Measurements from ENCODE around the gene CYP4B1.
"Not testable (repeated sequence)": the region's sequence is repeated elsewhere in the genome, so short reads cannot be mapped to it uniquely, and the experiment has no call there.

The CYP4B1 gene

GRCh38 chr1:46767649-46768282, 31.1 kb upstream of the CYP4B1 start:
- Histone ChIP-seq H3K36me3 (ENCODE audit: control insufficient read depth, low read depth, low read length) (no peaks in the 10 kb centered on the region), H3K9ac (ENCODE audit: low read length) (no peak overlapping the region), H3K4me1 (ENCODE audit: control insufficient read depth, low read depth, low read length) (no peaks in the 10 kb centered on the region), H3K27ac (ENCODE audit: low read length) (no peak overlapping the region), H3K9me3 (ENCODE audit: control insufficient read depth, low read depth, low read length) (peaks cover 12% of the 10 kb centered on the region), H3K4me3 (ENCODE audit: low read length) (no peak overlapping the region), H3K27me3 (ENCODE audit: control insufficient read depth, insufficient read depth, low read length) (no peaks in the 10 kb centered on the region)

GRCh38 chr1:46768445-46768844, 30.4 kb upstream of the CYP4B1 start:
- H3K9ac ChIP-seq (ENCODE audit: low read length): no peak overlapping the region
- no peak overlapping the region for H3K27ac ChIP-seq (ENCODE audit: low read length)
- H3K27me3 ChIP-seq (ENCODE audit: control insufficient read depth, insufficient read depth, low read length): no peaks in the 10 kb centered on the region
- H3K9me3 ChIP-seq (ENCODE audit: control insufficient read depth, low read depth, low read length): peaks cover 12% of the 10 kb centered on the region
- H3K4me3 ChIP-seq (ENCODE audit: low read length): no peak overlapping the region
- H3K4me1 ChIP-seq (ENCODE audit: control insufficient read depth, low read depth, low read length): no peaks in the 10 kb centered on the region
- no peaks in the 10 kb centered on the region for H3K36me3 ChIP-seq (ENCODE audit: control insufficient read depth, low read depth, low read length)

- Histone ChIP-seq H3K9ac (ENCODE audit: low read length) (no peak overlapping the region), H3K4me3 (ENCODE audit: low read length) (no peak overlapping the region), H3K36me3 (ENCODE audit: control insufficient read depth, low read depth, low read length) (no peaks in the 10 kb centered on the region), H3K27me3 (ENCODE audit: control insufficient read depth, insufficient read depth, low read length) (no peaks in the 10 kb centered on the region), H3K4me1 (ENCODE audit: control insufficient read depth, low read depth, low read length) (no peaks in the 10 kb centered on the region), H3K9me3 (ENCODE audit: control insufficient read depth, low read depth, low read length) (peaks cover 18% of the 10 kb centered on the region), H3K27ac (ENCODE audit: low read length) (no peak overlapping the region)
Measured at GRCh38 chr1:46769028-46769740, 29.7 kb upstream of the CYP4B1 start.

GRCh38 chr1:46770541-46770940, 28.3 kb upstream of the CYP4B1 start:
- Histone ChIP-seq H3K9ac (ENCODE audit: low read length) (no peak overlapping the region), H3K36me3 (ENCODE audit: control insufficient read depth, low read depth, low read length) (no peaks in the 10 kb centered on the region), H3K27me3 (ENCODE audit: control insufficient read depth, insufficient read depth, low read length) (no peaks in the 10 kb centered on the region), H3K4me1 (ENCODE audit: control insufficient read depth, low read depth, low read length) (no peaks in the 10 kb centered on the region), H3K4me3 (ENCODE audit: low read length) (no peak overlapping the region), H3K27ac (ENCODE audit: low read length) (no peak overlapping the region), H3K9me3 (ENCODE audit: control insufficient read depth, low read depth, low read length) (peaks cover 30% of the 10 kb centered on the region)

- no peak overlapping the region for H3K4me3 ChIP-seq (ENCODE audit: low read length)
- no peak overlapping the region for H3K9ac ChIP-seq (ENCODE audit: low read length)
- H3K36me3 ChIP-seq (ENCODE audit: control insufficient read depth, low read depth, low read length): no peaks in the 10 kb centered on the region
- peaks cover 30% of the 10 kb centered on the region for H3K9me3 ChIP-seq (ENCODE audit: control insufficient read depth, low read depth, low read length)
- no peaks in the 10 kb centered on the region for H3K4me1 ChIP-seq (ENCODE audit: control insufficient read depth, low read depth, low read length)
- H3K27ac ChIP-seq (ENCODE audit: low read length): no peak overlapping the region
- no peaks in the 10 kb centered on the region for H3K27me3 ChIP-seq (ENCODE audit: control insufficient read depth, insufficient read depth, low read length)
Measured at GRCh38 chr1:46772571-46772970, 26.3 kb upstream of the CYP4B1 start.

GRCh38 chr1:46774297-46774696, 24.5 kb upstream of the CYP4B1 start:
- Histone ChIP-seq H3K4me3 (ENCODE audit: low read length) (no peak overlapping the region), H3K27me3 (ENCODE audit: control insufficient read depth, insufficient read depth, low read length) (no peaks in the 10 kb centered on the region), H3K27ac (ENCODE audit: low read length) (no peak overlapping the region), H3K9me3 (ENCODE audit: control insufficient read depth, low read depth, low read length) (peaks cover 30% of the 10 kb centered on the region), H3K9ac (ENCODE audit: low read length) (no peak overlapping the region), H3K4me1 (ENCODE audit: control insufficient read depth, low read depth, low read length) (no peaks in the 10 kb centered on the region), H3K36me3 (ENCODE audit: control insufficient read depth, low read depth, low read length) (no peaks in the 10 kb centered on the region)

GRCh38 chr1:46778456-46778855, 20.4 kb upstream of the CYP4B1 start:
- peaks cover 28% of the 10 kb centered on the region for H3K9me3 ChIP-seq (ENCODE audit: control insufficient read depth, low read depth, low read length)
- H3K4me1 ChIP-seq (ENCODE audit: control insufficient read depth, low read depth, low read length); H3K9ac ChIP-seq (ENCODE audit: low read length); H3K36me3 ChIP-seq (ENCODE audit: control insufficient read depth, low read depth, low read length); H3K27me3 ChIP-seq (ENCODE audit: control insufficient read depth, insufficient read depth, low read length); H3K4me3 ChIP-seq (ENCODE audit: low read length); H3K27ac ChIP-seq (ENCODE audit: low read length): not testable (repeated sequence)

- H3K36me3 ChIP-seq (ENCODE audit: control insufficient read depth, low read depth, low read length): no peaks in the 10 kb centered on the region
- no peak overlapping the region for H3K9ac ChIP-seq (ENCODE audit: low read length)
- H3K4me1 ChIP-seq (ENCODE audit: control insufficient read depth, low read depth, low read length): peaks cover 7% of the 10 kb centered on the region
- H3K9me3 ChIP-seq (ENCODE audit: control insufficient read depth, low read depth, low read length): peaks cover 26% of the 10 kb centered on the region
- no peaks in the 10 kb centered on the region for H3K27me3 ChIP-seq (ENCODE audit: control insufficient read depth, insufficient read depth, low read length)
- H3K27ac ChIP-seq (ENCODE audit: low read length): no peak overlapping the region
- H3K4me3 ChIP-seq (ENCODE audit: low read length): no peak overlapping the region
Measured at GRCh38 chr1:46784666-46785065, 14.2 kb upstream of the CYP4B1 start.

GRCh38 chr1:46788634-46789033, 10.2 kb upstream of the CYP4B1 start:
- H3K9me3 ChIP-seq (ENCODE audit: control insufficient read depth, low read depth, low read length): peaks cover 15% of the 10 kb centered on the region
- not testable (repeated sequence) for H3K27me3 ChIP-seq (ENCODE audit: control insufficient read depth, insufficient read depth, low read length); H3K27ac ChIP-seq (ENCODE audit: low read length); H3K4me3 ChIP-seq (ENCODE audit: low read length); H3K4me1 ChIP-seq (ENCODE audit: control insufficient read depth, low read depth, low read length); H3K9ac ChIP-seq (ENCODE audit: low read length); H3K36me3 ChIP-seq (ENCODE audit: control insufficient read depth, low read depth, low read length)

GRCh38 chr1:46790446-46791101, 8.3 kb upstream of the CYP4B1 start:
- Histone ChIP-seq H3K4me1 (ENCODE audit: control insufficient read depth, low read depth, low read length) (peaks cover 7% of the 10 kb centered on the region), H3K9me3 (ENCODE audit: control insufficient read depth, low read depth, low read length) (peaks cover 3% of the 10 kb centered on the region)

GRCh38 chr1:46793126-46793525, 5.7 kb upstream of the CYP4B1 start:
- peaks cover 7% of the 10 kb centered on the region for H3K4me1 ChIP-seq (ENCODE audit: control insufficient read depth, low read depth, low read length)
- no peak overlapping the region for H3K27ac ChIP-seq (ENCODE audit: low read length)
- no peaks in the 10 kb centered on the region for H3K9me3 ChIP-seq (ENCODE audit: control insufficient read depth, low read depth, low read length)
- no peak overlapping the region for H3K9ac ChIP-seq (ENCODE audit: low read length)
- no peak overlapping the region for H3K4me3 ChIP-seq (ENCODE audit: low read length)
- H3K36me3 ChIP-seq (ENCODE audit: control insufficient read depth, low read depth, low read length): no peaks in the 10 kb centered on the region
- no peaks in the 10 kb centered on the region for H3K27me3 ChIP-seq (ENCODE audit: control insufficient read depth, insufficient read depth, low read length)

More at GRCh38 chr1:46790446-46791101, 8.3 kb upstream of the CYP4B1 start:
- Histone ChIP-seq H3K27ac (ENCODE audit: low read length) (no peak overlapping the region), H3K4me3 (ENCODE audit: low read length) (no peak overlapping the region), H3K27me3 (ENCODE audit: control insufficient read depth, insufficient read depth, low read length) (no peaks in the 10 kb centered on the region), H3K9ac (ENCODE audit: low read length) (no peak overlapping the region), H3K36me3 (ENCODE audit: control insufficient read depth, low read depth, low read length) (no peaks in the 10 kb centered on the region)

Measured in iPS-18a (cell line).